Right atrium auricular region (tissue), 2 donors: ENCODE measurements around the gene DPYD. TPM values are rescaled to one million over a fixed set of nuclear protein-coding genes. Genes with fewer than 3 reads are reported as not detected.

ENCODE experiments used
- DNase-seq: peaks from one replicate; pipeline ENCODE4 v3.0.0-alpha.2; 2019; ENCODE audit warnings: low spot score
- H3K27ac ChIP-seq, 2 donors: fragments of 200-600 bp; sonication (generic); 1 replicate in 1 of 2; 2 replicates in 1 of 2; pipeline ENCODE4 v1.5.1; 2016 to 2019
- H3K27me3 ChIP-seq, 2 donors: fragments of 200-600 bp; sonication (generic); one replicate each; pipeline versions ENCODE4 v1.5.1 to v1.6.0; 2017 to 2019
- H3K36me3 ChIP-seq: fragments of 200-600 bp; sonication (generic); one replicate; pipeline ENCODE4 v1.5.1; 2016
- H3K4me1 ChIP-seq, 2 donors: fragments of 200-600 bp; sonication (generic); one replicate each; pipeline versions ENCODE4 v1.5.1 to v1.6.0; 2017 to 2019
- H3K4me3 ChIP-seq, 2 donors: fragments of 200-600 bp; sonication (generic); 1 replicate in 1 of 2; 2 replicates in 1 of 2; pipeline ENCODE4 v1.5.1; 2017 to 2019; ENCODE audit warnings: mild to moderate bottlenecking in 1 of 2, moderate library complexity in 1 of 2
- H3K9me3 ChIP-seq, 2 donors: fragments of 200-600 bp; sonication (generic); one replicate each; pipeline ENCODE4 v1.5.1; 2019
- total RNA-seq, 2 donors: library from RNA; depleted of rRNA; stranded (reverse); fragments of >200 nt; gene quantifications; one replicate each; pipeline ENCODE4 v1.1.0, GENCODE V29; 2016
- TF ChIP-seq, protein P1 (sequence below), 2 donors: fragments of 200-600 bp; sonication (generic); IDR thresholded peaks; one replicate each; pipeline ENCODE4 v1.5.1; 2019; ENCODE audit warnings: antibody characterized with exemption in 2 of 2

DPYD gene
- total RNA-seq, 2 donors from 2014 or later: 11.3 to 14.5 TPM

GRCh38 chr1:97138515-97139032, 782.3 kb downstream of the DPYD start:
- H3K27ac ChIP-seq: no peak overlapping the region
- TF ChIP-seq, protein P1, sequence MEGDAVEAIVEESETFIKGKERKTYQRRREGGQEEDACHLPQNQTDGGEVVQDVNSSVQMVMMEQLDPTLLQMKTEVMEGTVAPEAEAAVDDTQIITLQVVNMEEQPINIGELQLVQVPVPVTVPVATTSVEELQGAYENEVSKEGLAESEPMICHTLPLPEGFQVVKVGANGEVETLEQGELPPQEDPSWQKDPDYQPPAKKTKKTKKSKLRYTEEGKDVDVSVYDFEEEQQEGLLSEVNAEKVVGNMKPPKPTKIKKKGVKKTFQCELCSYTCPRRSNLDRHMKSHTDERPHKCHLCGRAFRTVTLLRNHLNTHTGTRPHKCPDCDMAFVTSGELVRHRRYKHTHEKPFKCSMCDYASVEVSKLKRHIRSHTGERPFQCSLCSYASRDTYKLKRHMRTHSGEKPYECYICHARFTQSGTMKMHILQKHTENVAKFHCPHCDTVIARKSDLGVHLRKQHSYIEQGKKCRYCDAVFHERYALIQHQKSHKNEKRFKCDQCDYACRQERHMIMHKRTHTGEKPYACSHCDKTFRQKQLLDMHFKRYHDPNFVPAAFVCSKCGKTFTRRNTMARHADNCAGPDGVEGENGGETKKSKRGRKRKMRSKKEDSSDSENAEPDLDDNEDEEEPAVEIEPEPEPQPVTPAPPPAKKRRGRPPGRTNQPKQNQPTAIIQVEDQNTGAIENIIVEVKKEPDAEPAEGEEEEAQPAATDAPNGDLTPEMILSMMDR (IDR thresholded peaks at IDR 0.05): peak in 1 of 2 donors; percentile 1
- H3K4me1 ChIP-seq: peaks cover 0 to 8% of the 10 kb centered on the region in 2 donors
- peak overlapping the region; percentile 5 to 23 for H3K4me3 ChIP-seq
- no peaks in the 10 kb centered on the region for H3K27me3 ChIP-seq
- DNase-seq: no peak
- no peaks in the 10 kb centered on the region for H3K9me3 ChIP-seq
- no peaks in the 10 kb centered on the region for H3K36me3 ChIP-seq

GRCh38 chr1:97137862-97138514, 782.8 kb downstream of the DPYD start:
- Histone ChIP-seq H3K27me3 (no peaks in the 10 kb centered on the region), H3K4me3 (peak overlapping the region; percentile 5 to 23), H3K9me3 (no peaks in the 10 kb centered on the region), H3K27ac (no peak overlapping the region), H3K4me1 (peaks cover 0 to 8% of the 10 kb centered on the region in 2 donors), H3K36me3 (no peaks in the 10 kb centered on the region)
- DNase-seq: no peak
- TF ChIP-seq, protein P1 (IDR thresholded peaks at IDR 0.05): peak; percentile 43 to 78

DNA sequence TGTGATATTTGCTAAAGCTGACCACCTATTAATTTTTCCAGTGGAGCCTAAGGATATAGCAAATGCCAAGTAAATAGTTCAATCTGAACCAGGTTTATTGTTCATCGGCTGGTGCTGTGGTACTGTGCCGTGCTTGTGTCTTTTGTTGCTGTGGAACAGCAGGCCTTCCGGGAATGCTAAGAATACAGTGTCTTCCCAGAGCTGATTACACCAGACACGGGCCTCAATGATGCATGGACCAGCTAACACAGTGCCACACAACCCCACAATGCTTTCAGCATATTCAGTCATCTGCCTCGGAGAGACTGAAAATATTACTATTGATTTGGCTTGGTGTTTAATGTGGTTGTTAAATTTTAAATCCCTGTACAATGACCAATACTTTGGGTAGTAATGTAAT, 783.8 kb downstream of the DPYD start:
- no peaks in the 10 kb centered on the region for H3K36me3 ChIP-seq
- no peak for DNase-seq
- TF ChIP-seq, protein P1 (IDR thresholded peaks at IDR 0.05): no peak
- no peak overlapping the region for H3K4me3 ChIP-seq
- no peaks in the 10 kb centered on the region for H3K9me3 ChIP-seq
- peaks cover 0 to 8% of the 10 kb centered on the region in 2 donors for H3K4me1 ChIP-seq
- no peaks in the 10 kb centered on the region for H3K27me3 ChIP-seq
- H3K27ac ChIP-seq: no peak overlapping the region

GRCh38 chr1:97135972-97136371, 784.9 kb downstream of the DPYD start:
- Histone ChIP-seq H3K27ac (no peak overlapping the region), H3K4me3 (no peak overlapping the region), H3K27me3 (no peaks in the 10 kb centered on the region), H3K9me3 (no peaks in the 10 kb centered on the region), H3K36me3 (no peaks in the 10 kb centered on the region), H3K4me1 (peaks cover 0 to 8% of the 10 kb centered on the region in 2 donors)
- TF ChIP-seq, protein P1 (IDR thresholded peaks at IDR 0.05): no peak
- no peak for DNase-seq

- no peak for DNase-seq
- Histone ChIP-seq H3K36me3 (no peaks in the 10 kb centered on the region), H3K9me3 (no peaks in the 10 kb centered on the region), H3K27ac (no peak overlapping the region), H3K4me3 (no peak overlapping the region), H3K27me3 (no peaks in the 10 kb centered on the region), H3K4me1 (no peaks in the 10 kb centered on the region)
- TF ChIP-seq, protein P1 (IDR thresholded peaks at IDR 0.05): no peak
Observed at GRCh38 chr1:97128426-97128825, 792.4 kb downstream of the DPYD start.
